ENCODE measurements around the gene RASGEF1B. TPM values are rescaled to one million over a fixed set of nuclear protein-coding genes. Genes with fewer than 3 reads are reported as not detected.

RASGEF1B gene
- polyA plus RNA-seq, 1 experiment: not detected

DNA sequence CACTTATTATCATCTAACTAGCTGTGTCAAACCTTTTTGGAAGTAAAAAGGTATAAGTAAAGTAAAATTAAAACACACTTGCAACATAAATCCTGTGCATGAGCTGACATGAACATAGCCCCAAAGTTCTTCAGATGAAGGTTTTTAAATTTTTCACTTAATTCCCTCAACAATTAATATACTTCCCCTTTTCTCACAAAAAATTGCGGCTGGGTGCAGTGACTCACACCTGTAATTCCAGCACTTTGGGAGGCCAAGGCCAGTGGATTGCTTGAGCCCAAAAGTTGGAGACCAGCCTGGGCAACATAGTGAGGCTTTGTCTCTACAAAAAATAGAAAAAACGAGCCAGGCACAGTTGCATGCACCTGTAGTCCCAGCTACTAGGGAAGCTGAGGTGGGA, 16.8 kb downstream of the RASGEF1B start:
- POLR2A ChIA-PET: no interaction called here
- DNase-seq (ENCODE audit: low read depth): no peak

DNA sequence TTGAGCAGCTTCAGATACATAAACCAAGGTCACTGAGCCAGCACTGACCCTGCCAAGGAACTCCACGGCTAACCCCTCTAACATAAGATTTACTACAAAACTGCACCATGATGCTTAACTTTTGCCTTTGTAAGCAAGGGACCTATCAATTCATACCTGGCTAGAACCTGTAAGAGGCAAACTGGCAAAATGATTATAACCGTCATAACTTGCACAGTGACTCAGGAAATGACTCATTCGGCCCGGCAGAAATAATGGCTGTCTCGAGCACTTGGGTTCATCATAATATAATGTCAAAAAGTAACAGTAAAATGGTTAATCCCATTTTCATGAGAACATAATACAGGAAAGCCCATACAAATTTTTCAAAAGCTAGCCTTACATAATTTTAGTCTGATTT, 17.2 kb downstream of the RASGEF1B start:
- H3K36me3 ChIP-seq (ENCODE audit: control insufficient read depth, insufficient read depth, low read length): no peaks in the 10 kb centered on the region
- no peak for DNase-seq (ENCODE audit: low read depth)
- ChIA-PET POLR2A (no interaction called here), CTCF (interaction anchor here (0.7 to 1.1 kb wide), 3 partner anchors 10 to 747 kb away, joined by 3 read pairs; no protein-coding TSS in a partner anchor)
- peaks cover 2% of the 10 kb centered on the region; the same call in 1 of the 2 replicates for H3K27me3 ChIP-seq (ENCODE audit: control insufficient read depth, insufficient read depth, low read length)
- TF ChIP-seq, protein P1, sequence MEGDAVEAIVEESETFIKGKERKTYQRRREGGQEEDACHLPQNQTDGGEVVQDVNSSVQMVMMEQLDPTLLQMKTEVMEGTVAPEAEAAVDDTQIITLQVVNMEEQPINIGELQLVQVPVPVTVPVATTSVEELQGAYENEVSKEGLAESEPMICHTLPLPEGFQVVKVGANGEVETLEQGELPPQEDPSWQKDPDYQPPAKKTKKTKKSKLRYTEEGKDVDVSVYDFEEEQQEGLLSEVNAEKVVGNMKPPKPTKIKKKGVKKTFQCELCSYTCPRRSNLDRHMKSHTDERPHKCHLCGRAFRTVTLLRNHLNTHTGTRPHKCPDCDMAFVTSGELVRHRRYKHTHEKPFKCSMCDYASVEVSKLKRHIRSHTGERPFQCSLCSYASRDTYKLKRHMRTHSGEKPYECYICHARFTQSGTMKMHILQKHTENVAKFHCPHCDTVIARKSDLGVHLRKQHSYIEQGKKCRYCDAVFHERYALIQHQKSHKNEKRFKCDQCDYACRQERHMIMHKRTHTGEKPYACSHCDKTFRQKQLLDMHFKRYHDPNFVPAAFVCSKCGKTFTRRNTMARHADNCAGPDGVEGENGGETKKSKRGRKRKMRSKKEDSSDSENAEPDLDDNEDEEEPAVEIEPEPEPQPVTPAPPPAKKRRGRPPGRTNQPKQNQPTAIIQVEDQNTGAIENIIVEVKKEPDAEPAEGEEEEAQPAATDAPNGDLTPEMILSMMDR (IDR thresholded peaks at IDR 0.05; ENCODE audit: insufficient read depth, low read depth, low read length): no peak
- no peak overlapping the region for H3K4me3 ChIP-seq (ENCODE audit: low read depth, low read length)

More for the DNA sequence above, 16.8 kb downstream of the RASGEF1B start:
- CTCF ChIA-PET: interaction anchor here (0.7 kb wide), 1 partner anchor 747 kb away, joined by 3 read pairs; no protein-coding TSS in a partner anchor
- Histone ChIP-seq H3K36me3 (ENCODE audit: control insufficient read depth, insufficient read depth, low read length) (no peaks in the 10 kb centered on the region), H3K27me3 (ENCODE audit: control insufficient read depth, insufficient read depth, low read length) (peaks cover 2% of the 10 kb centered on the region; the same call in 1 of the 2 replicates), H3K4me3 (ENCODE audit: low read depth, low read length) (no peak overlapping the region)
- TF ChIP-seq, protein P1 (IDR thresholded peaks at IDR 0.05; ENCODE audit: insufficient read depth, low read depth, low read length): no peak

DNA sequence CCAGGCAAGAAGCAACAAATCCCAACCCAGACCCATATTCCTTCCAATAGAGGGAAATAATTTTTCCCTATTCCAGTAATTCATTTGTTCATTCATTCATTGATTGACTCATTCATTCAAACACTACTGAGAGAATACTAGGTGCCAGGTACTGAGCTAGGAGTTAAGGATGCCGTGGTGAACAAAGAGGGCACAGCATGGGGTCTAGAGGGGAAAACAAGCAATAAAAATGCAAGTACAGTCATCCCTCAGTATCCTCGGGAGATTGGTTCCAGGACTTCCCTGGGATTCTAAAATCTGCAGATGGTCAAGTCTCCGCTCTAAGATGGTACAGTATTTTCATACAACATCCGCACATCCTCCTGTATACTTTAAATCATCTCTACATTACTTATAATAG, 18.7 kb downstream of the RASGEF1B start:
- POLR2A ChIA-PET: no interaction called here

DNA sequence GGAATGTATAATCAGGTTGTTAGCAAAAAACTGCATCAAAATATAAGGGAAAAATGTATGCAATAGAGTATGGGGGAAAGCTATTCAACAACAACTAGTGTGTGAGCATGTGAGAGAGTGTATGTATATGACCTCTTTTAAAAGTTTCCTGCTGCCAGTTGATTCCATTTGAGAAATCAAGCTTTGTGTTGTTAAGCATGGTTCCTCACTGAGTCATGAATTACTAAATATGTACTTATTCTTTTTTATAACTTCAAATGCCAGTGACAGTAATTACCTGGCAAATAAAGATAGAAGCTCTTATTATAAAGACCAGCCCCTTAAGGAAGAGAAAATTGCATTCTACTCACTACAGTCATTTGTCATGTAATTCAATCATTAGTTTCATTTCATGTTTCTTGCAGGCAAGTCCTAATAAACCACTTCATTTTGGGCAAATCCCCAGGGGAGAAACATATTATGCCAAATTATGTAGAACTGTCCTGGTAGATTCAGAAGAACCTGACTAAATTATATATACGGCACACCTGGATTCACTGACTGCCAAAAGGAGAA, 19.2 kb downstream of the RASGEF1B start:
- ChIA-PET POLR2A (no interaction called here), CTCF (interaction anchor here (1.2 to 1.3 kb wide), 2 partner anchors 26 to 392 kb away, joined by 3 to 4 read pairs; no protein-coding TSS in a partner anchor)
- no peak overlapping the region for H3K4me3 ChIP-seq (ENCODE audit: low read depth, low read length)
- no peak for DNase-seq (ENCODE audit: low read depth)
- peaks cover 2% of the 10 kb centered on the region; the same call in 1 of the 2 replicates for H3K27me3 ChIP-seq (ENCODE audit: control insufficient read depth, insufficient read depth, low read length)
- TF ChIP-seq, protein P1 (IDR thresholded peaks at IDR 0.05; ENCODE audit: insufficient read depth, low read depth, low read length): no peak
- no peaks in the 10 kb centered on the region for H3K36me3 ChIP-seq (ENCODE audit: control insufficient read depth, insufficient read depth, low read length)

More for the DNA sequence above, 18.7 kb downstream of the RASGEF1B start:
- Histone ChIP-seq H3K27me3 (ENCODE audit: control insufficient read depth, insufficient read depth, low read length) (peaks cover 2% of the 10 kb centered on the region; the same call in 1 of the 2 replicates), H3K4me3 (ENCODE audit: low read depth, low read length) (no peak overlapping the region), H3K36me3 (ENCODE audit: control insufficient read depth, insufficient read depth, low read length) (no peaks in the 10 kb centered on the region)
- TF ChIP-seq, protein P1 (IDR thresholded peaks at IDR 0.05; ENCODE audit: insufficient read depth, low read depth, low read length): no peak
- no peak for DNase-seq (ENCODE audit: low read depth)
- CTCF ChIA-PET: interaction anchor here (1.2 to 1.3 kb wide), 2 partner anchors 26 to 391 kb away, joined by 3 to 4 read pairs; no protein-coding TSS in a partner anchor

DNA sequence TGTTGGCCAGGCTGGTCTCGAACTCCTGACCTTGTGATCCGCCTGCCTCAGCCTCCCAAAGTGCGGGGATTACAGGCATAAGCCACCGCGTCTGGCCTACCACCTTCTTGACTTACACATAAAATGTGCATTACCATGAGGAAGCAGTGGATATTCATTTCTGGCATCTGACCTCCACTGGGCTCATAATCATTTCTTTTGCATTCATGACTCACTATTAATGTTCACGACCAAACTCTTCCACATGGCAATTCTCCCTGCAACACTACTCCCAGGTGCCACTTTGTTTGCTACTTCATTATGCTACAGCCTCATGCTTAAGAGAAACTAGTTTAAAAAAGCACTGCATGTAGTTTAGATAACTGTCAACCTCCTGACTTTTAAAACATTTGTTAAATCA, 22.7 kb downstream of the RASGEF1B start:
- Histone ChIP-seq H3K27me3 (ENCODE audit: control insufficient read depth, insufficient read depth, low read length) (no peaks in the 10 kb centered on the region), H3K36me3 (ENCODE audit: control insufficient read depth, insufficient read depth, low read length) (no peaks in the 10 kb centered on the region), H3K4me3 (ENCODE audit: low read depth, low read length) (no peak overlapping the region)
- DNase-seq (ENCODE audit: low read depth): no peak
- POLR2A ChIA-PET: no interaction called here
- CTCF ChIA-PET: no interaction called here
- TF ChIP-seq, protein P1 (IDR thresholded peaks at IDR 0.05; ENCODE audit: insufficient read depth, low read depth, low read length): no peak

All from BJ (cell line).